ENCODE measurements around the gene VAC14. TPM values are rescaled to one million over a fixed set of nuclear protein-coding genes. Genes with fewer than 3 reads are reported as not detected.
A peak's percentile ranks its signal among the peaks of the same experiment; 100 is the strongest.
"Not testable (repeated sequence)": the region's sequence is repeated elsewhere in the genome, so short reads cannot be mapped to it uniquely, and the experiment has no call there.

Gene VAC14
- 26.2 TPM for total RNA-seq

- peak; percentile 97 for ATAC-seq
- intact Hi-C loops (cut with DNase I): no loop called here
- DNase-seq (ENCODE audit: low spot score): peak; percentile 94
Observed at GRCh38 chr16:70800781-70801480, at the start of gene VAC14. Gene VAC14, minus strand, starts transcription at chr16:70801158. Its CDS starts 258 bp downstream, at chr16:70800900.

- intact Hi-C loops (cut with DNase I); ATAC-seq; DNase-seq (ENCODE audit: low spot score): not testable (repeated sequence)
Observed at GRCh38 chr16:70823498-70824118, 22.6 kb upstream of the VAC14 start.

- DNase-seq (ENCODE audit: low spot score); intact Hi-C loops (cut with DNase I); ATAC-seq: not testable (repeated sequence)
Observed at GRCh38 chr16:70822734-70823133, 21.8 kb upstream of the VAC14 start.

GRCh38 chr16:70818088-70818487, 17.1 kb upstream of the VAC14 start:
- DNase-seq (ENCODE audit: low spot score); intact Hi-C loops (cut with DNase I); ATAC-seq: not testable (repeated sequence)

GRCh38 chr16:70809392-70810060, 8.6 kb upstream of the VAC14 start:
- DNase-seq (ENCODE audit: low spot score) (no peak), ATAC-seq (no peak)
- intact Hi-C loops (cut with DNase I): no loop called here

GRCh38 chr16:70808371-70808770, 7.4 kb upstream of the VAC14 start:
- intact Hi-C loops (cut with DNase I): no loop called here
- ATAC-seq (no peak), DNase-seq (ENCODE audit: low spot score) (no peak)

- DNase-seq (ENCODE audit: low spot score) (no peak), ATAC-seq (no peak)
- intact Hi-C loops (cut with DNase I): no loop called here
Observed at GRCh38 chr16:70805787-70806186, 4.8 kb upstream of the VAC14 start.

GRCh38 chr16:70805380-70805779, 4.4 kb upstream of the VAC14 start:
- ATAC-seq (no peak), DNase-seq (ENCODE audit: low spot score) (no peak)
- intact Hi-C loops (cut with DNase I): no loop called here

- DNase-seq (ENCODE audit: low spot score) (no peak), ATAC-seq (no peak)
- intact Hi-C loops (cut with DNase I): no loop called here
Observed at GRCh38 chr16:70804734-70805169, 3.8 kb upstream of the VAC14 start.

GRCh38 chr16:70804153-70804733, 3.3 kb upstream of the VAC14 start:
- intact Hi-C loops (cut with DNase I): no loop called here
- ATAC-seq: no peak
- DNase-seq (ENCODE audit: low spot score): no peak

- intact Hi-C loops (cut with DNase I): no loop called here
- no peak for DNase-seq (ENCODE audit: low spot score)
- ATAC-seq: no peak
Observed at GRCh38 chr16:70803319-70803718, 2.4 kb upstream of the VAC14 start.

- ATAC-seq (no peak), DNase-seq (ENCODE audit: low spot score) (no peak)
- intact Hi-C loops (cut with DNase I): no loop called here
Observed at GRCh38 chr16:70801611-70802010, 653 bp upstream of the VAC14 start.

- no peak for DNase-seq (ENCODE audit: low spot score)
- intact Hi-C loops (cut with DNase I): no loop called here
- ATAC-seq: no peak
Observed at GRCh38 chr16:70800311-70800710, 647 bp downstream of the VAC14 start.

GRCh38 chr16:70796301-70796700, 4.7 kb downstream of the VAC14 start:
- no peak for DNase-seq (ENCODE audit: low spot score)
- no peak for ATAC-seq
- intact Hi-C loops (cut with DNase I): no loop called here

- DNase-seq (ENCODE audit: low spot score) (no peak), ATAC-seq (no peak)
- intact Hi-C loops (cut with DNase I): no loop called here
Observed at GRCh38 chr16:70795296-70795912, 5.6 kb downstream of the VAC14 start.

GRCh38 chr16:70793851-70794502, 7.0 kb downstream of the VAC14 start:
- intact Hi-C loops (cut with DNase I): no loop called here
- no peak for ATAC-seq
- no peak for DNase-seq (ENCODE audit: low spot score)

GRCh38 chr16:70790815-70791214, 10.1 kb downstream of the VAC14 start:
- ATAC-seq: no peak
- intact Hi-C loops (cut with DNase I): no loop called here
- no peak for DNase-seq (ENCODE audit: low spot score)

- intact Hi-C loops (cut with DNase I): no loop called here
- ATAC-seq (peak; percentile 30), DNase-seq (ENCODE audit: low spot score) (no peak)
Observed at GRCh38 chr16:70789595-70790447, 11.1 kb downstream of the VAC14 start.

Data from sciatic nerve (tissue), 2 donors.